Activated effector memory CD4-positive, alpha-beta T cell treated with Interleukin-2 at 50 U/mL for 16 hours (primary cell): ENCODE results near the gene CTSH.
A peak's percentile ranks its signal among the peaks of the same experiment; 100 is the strongest.
"Not testable (repeated sequence)": the region's sequence is repeated elsewhere in the genome, so short reads cannot be mapped to it uniquely, and the experiment has no call there.

ENCODE experiments used
- DNase-seq: peaks from one replicate; pipeline ENCODE4 v3.0.0-alpha.2; 2020

CTSH gene

DNA sequence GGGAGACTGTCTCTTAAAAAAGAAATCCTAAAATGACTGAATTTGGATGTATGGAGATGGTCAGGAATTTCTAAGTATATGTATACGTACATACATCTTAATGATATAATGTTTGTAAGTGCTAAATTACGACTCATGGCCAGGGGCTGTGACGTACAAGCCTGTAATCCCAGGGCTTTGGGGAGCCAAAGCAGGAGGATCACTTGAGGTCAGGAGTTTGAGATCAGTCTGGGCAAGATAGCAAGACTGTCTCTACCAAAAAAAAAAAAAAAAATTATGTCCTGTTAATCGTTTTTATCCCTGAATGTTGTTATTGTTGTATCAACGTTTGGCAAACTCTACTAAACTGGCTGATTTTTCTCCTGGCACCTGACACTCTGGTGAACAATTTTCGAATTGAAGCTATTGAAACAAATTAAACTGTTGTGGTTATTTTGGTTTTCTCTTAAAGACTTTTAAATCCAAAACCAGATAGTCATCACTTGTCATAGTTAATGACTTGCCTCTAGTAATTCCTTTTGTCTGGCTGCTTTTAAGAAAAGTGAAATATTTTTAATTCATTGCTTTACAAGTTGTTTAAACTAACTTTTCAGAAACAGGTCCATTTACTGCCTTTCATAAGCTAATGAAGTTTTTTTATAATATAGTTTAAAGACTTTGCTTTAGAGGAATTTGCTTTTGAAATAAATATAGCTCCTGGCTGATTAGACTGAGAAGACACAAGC lies 65.2 kb downstream of the CTSH start:
- no peak for DNase-seq

DNA sequence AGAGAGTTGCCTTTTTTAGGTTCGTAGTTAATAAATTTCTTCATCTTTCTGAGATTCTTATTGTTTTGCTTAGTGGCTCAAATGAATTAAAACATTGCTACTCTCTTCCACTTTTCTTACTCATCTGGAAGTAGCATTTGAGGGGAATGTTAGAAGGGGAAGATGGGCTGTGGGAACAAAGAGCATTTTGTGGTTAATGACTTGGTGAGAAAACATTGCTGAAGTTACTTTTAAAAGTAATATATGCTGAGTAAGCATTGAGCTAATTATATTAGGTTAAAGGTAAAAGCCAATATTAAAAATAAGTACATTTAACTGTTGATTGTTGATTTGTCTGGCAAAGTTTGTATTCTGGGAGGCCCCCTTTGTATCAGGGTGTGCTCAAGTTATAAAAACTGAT lies 66.5 kb downstream of the CTSH start:
- no peak for DNase-seq

DNA sequence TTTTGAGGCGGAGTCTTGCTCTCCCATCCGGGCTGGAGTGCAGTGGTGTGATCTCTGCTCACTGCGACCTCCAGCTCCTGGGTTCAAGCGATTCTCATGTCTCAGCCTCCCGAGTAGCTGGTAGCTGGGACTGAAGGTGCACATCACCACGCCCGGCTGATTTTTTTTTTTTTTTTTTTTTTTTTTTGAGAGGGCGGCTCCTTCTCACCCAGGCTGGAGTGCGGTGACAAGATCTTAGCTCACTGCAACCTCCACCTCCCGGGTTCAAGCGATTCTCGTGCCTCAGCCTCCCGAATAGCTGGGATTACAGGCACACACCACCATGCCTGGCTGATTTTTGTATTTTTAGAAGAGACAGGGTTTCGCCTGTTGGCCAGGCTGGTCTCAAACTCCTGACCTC lies 67.9 kb downstream of the CTSH start:
- not testable (repeated sequence) for DNase-seq

DNA sequence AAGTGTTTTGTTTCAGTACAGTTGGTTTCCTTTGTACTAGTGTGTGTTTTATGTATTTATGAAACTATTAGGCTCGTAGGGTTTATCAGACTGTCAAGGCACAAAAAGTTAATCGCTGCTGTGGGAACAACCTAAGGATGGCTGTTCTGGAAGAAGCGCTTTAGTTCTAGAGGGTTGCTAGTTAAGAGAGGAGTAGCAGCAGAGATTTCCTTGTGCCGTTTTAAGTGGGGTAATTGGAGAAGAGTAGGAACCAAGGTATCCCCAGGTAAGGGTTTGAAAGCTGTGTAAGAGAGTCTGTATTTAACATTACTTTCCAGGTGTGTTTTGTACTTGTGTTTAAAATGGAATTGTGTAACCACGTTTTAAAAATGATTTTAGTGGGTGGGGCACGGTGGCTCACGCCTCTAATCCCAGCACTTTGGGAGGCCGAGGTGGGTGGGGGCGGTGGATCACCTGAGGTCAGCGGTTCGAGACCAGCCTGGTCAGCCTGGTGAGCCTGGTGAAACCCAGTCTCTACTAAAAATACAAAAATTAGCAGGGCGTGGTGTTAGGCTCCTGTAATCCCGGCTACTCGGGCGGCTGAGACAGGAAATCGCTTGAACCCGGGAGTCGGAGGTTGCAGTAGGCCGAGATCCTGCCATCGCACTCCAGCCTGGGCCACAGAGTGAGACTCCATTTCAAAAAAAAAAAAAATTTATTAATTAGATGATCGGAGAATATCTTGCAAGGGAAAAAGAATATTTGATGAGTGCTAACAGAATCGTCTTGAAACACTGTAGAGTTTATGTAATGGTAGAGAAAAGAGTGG lies 69.5 kb downstream of the CTSH start:
- no peak for DNase-seq

GRCh38 chr15:78873793-78874765 lies 70.8 kb downstream of the CTSH start:
- DNase-seq: peak; percentile 12

DNA sequence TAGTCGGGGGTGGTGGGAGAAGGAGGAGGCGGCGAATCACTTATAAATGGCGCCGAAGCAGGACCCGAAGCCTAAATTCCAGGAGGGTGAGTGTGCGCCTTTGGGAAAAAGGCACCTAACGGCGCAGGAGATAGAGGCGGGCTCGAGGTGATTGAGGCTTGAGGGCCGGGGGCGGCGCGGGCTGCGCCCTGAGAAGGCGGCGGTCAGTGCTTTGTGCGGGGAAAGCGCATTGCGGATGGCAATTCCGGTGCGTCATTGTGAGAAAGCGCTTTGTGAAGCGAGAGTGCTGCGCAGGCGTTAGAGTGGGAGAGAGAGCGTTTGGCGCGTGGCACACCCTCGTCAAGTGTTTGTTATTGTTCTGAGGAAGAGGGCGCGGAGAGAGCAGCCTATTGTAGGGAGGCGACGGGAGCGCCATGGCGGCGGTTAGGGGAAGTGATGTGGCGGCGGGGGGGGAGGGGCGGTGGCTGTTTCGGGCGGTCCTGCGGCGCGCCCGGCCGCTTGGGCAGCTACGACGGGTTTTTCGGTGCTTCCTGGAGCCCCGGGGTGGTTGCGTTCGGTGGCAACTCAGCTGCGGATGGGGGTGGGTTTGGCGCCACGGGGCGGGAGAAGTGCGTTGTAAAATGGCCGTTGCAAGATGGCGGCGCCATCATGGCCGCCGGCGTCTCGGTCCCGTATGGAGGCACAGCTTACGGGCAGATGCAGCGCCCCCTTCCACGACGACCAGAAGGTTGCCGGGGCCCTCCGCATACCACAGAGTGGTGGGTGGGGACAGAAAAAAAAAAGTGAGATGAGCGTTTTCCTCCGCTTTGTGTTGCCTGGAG lies 71.7 kb downstream of the CTSH start:
- DNase-seq: peak; percentile 84

DNA sequence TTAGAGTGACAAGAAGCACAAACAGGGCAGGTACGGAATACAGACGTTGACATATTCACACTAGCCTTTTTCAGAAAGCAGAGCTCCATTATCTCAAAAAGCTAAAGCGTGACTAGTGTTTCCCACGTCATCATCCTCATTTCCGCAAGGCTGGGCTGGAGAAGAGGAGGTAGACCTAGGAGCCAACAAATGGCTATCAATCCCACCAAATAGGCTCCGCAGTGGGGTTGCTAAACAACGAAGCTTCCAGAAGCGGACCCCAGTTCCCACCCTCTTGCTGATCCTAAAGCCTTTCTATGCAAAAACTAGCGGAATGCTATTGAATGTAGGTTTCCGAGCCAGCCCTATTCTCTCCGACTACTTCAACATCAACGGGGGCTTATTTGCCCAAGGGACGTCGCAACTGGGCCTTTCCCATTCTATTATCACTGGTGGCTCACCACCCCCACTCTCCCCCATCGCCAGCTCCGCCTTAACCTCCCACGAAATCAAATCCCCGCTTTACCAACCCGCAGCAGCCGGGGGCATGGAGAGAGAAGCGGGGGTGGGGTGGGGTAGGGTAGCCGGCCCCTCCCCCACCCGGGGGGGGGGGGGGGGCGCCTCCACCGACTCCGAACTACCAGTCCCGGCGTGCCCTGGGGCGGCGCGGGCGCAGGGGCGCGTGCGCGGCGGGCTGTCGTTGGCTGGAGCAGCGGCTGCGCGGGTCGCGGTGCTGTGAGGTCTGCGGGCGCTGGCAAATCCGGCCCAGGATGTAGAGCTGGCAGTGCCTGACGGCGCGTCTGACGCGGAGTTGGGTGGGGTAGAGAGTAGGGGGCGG lies 72.5 kb downstream of the CTSH start, which contains the start of gene MORF4L1:
Gene MORF4L1, plus strand, starts transcription at position 736 of the 817 bp plus-strand sequence. CDS start 128 bp downstream, outside the sequence.
- DNase-seq: peak; percentile 96

GRCh38 chr15:78871483-78872127 lies 73.2 kb downstream of the CTSH start:
- not testable (repeated sequence) for DNase-seq
